Neural progenitor cell (in vitro differentiated cells): ENCODE data around the gene MORC4. TPM values are rescaled to one million over a fixed set of nuclear protein-coding genes. Genes with fewer than 3 reads are reported as not detected.

Experiments
- DNase-seq: peaks from one replicate; pipeline ENCODE4 v3.0.0-alpha.2; 2016; ENCODE audit warnings: low spot score
- H2AFZ ChIP-seq: fragments of 200-600 bp; sonication (generic); replicated peaks from 2 replicates; pipeline ENCODE4 v1.6.1; 2016; ENCODE audit warnings: antibody characterized with exemption
- H3F3A ChIP-seq: fragments of 200-600 bp; sonication (generic); 2 replicates; pipeline ENCODE4 v1.6.1; 2016; ENCODE audit warnings: antibody characterized with exemption, low read depth
- H3K27ac ChIP-seq: fragments of 200-600 bp; sonication (generic); 2 replicates; pipeline ENCODE4 v1.5.1; 2016; ENCODE audit warnings: mild to moderate bottlenecking
- H3K27me3 ChIP-seq: fragments of 200-600 bp; sonication (generic); 2 replicates; pipeline ENCODE4 v1.6.1; 2016; ENCODE audit warnings: mild to moderate bottlenecking, moderate library complexity
- H3K36me3 ChIP-seq: fragments of 200-600 bp; sonication (generic); 2 replicates; pipeline ENCODE4 v1.5.1; 2016
- H3K4me1 ChIP-seq: fragments of 200-600 bp; sonication (generic); 2 replicates; pipeline ENCODE4 v1.6.1; 2016; ENCODE audit warnings: mixed run types
- H3K4me2 ChIP-seq: fragments of 200-600 bp; sonication (generic); 2 replicates; pipeline ENCODE4 v1.6.1; 2016
- H3K4me3 ChIP-seq: fragments of 200-600 bp; sonication (generic); 2 replicates; pipeline ENCODE4 v1.5.1; 2016
- H3K79me2 ChIP-seq: fragments of 200-600 bp; sonication (generic); 2 replicates; pipeline ENCODE4 v1.6.1; 2016; ENCODE audit warnings: low read depth
- H3K9ac ChIP-seq: fragments of 200-600 bp; sonication (generic); 2 replicates; pipeline ENCODE4 v1.6.1; 2016
- H3K9me3 ChIP-seq: fragments of 200-600 bp; sonication (generic); 2 replicates; pipeline ENCODE4 v1.5.1; 2016; ENCODE audit warnings: low read depth
- H4K20me1 ChIP-seq: fragments of 200-600 bp; sonication (generic); 2 replicates; pipeline ENCODE4 v1.6.1; 2016; ENCODE audit warnings: low read depth
- H3K27ac Mint-ChIP-seq: 3 replicates; pipeline ENCODE4 v1.8.0; 2021; ENCODE audit warnings: mixed read lengths
- H3K27me3 Mint-ChIP-seq: 2 replicates; pipeline ENCODE4 v1.8.0; 2022; ENCODE audit warnings: low read depth, mild to moderate bottlenecking, inconsistent platforms, moderate library complexity, mixed read lengths; ENCODE audit not compliant: insufficient read depth
- H3K36me3 Mint-ChIP-seq: 3 replicates; pipeline ENCODE4 v1.8.0; 2021; ENCODE audit warnings: mixed read lengths
- H3K4me1 Mint-ChIP-seq: 3 replicates; pipeline ENCODE4 v1.8.0; 2021; ENCODE audit warnings: mixed read lengths
- H3K4me3 Mint-ChIP-seq: 3 replicates; pipeline ENCODE4 v1.8.0; 2021; ENCODE audit warnings: mild to moderate bottlenecking, moderate library complexity, mixed read lengths
- H3K9me3 Mint-ChIP-seq: 3 replicates; pipeline ENCODE4 v1.8.0; 2020; ENCODE audit warnings: mixed read lengths
- EZH2 ChIP-seq: fragments of 200-600 bp; sonication (generic); IDR thresholded peaks from 2 replicates; pipeline ENCODE4 v1.6.1; 2017; ENCODE audit warnings: antibody characterized with exemption, mild to moderate bottlenecking, moderate library complexity
- EZH2phosphoT487 ChIP-seq: fragments of 200-600 bp; sonication (generic); IDR thresholded peaks from 2 replicates; pipeline ENCODE4 v1.6.1; 2017; ENCODE audit warnings: antibody characterized with exemption
- total RNA-seq: library from RNA; depleted of rRNA; stranded (reverse); fragments of >200 nt; gene quantifications from 2 replicates; pipeline ENCODE4 v1.2.3, GENCODE V29; 2015; ENCODE audit warnings: low replicate concordance
- TF ChIP-seq, protein P1 (sequence below): fragments of 200-600 bp; sonication (generic); IDR thresholded peaks from 2 replicates; pipeline ENCODE4 v1.5.1; 2017; ENCODE audit warnings: antibody characterized with exemption, mild to moderate bottlenecking

The MORC4 gene
- total RNA-seq, 1 donor from 2014 or later: 7.6 TPM

DNA sequence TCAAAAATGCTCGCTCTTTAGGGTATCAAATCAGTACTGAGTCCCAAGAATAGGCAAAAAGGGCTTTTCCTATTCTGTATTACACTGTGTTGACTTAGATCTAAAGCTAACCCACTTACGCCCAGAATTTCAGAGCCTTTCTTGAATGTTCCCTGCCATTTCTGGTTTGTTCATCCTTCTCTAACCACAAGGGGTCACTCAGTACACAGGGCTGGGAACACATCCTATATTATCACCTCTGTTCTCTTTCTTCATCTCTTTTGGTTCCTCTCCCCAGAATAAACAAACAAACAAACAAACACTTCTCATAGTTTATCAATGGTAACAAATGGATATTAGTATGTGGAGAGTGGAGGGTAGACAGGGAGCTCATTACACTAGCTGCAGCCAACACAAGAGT, 25.5 kb upstream of the MORC4 start:
- Mint-ChIP-seq H3K4me3 (no peak overlapping the region), H3K36me3 (no peaks in the 10 kb centered on the region), H3K27ac (no peak overlapping the region), H3K9me3 (no peaks in the 10 kb centered on the region), H3K4me1 (no peaks in the 10 kb centered on the region), H3K27me3 (no peaks in the 10 kb centered on the region)
- H3K27me3 ChIP-seq: no peaks in the 10 kb centered on the region
- H3K79me2 ChIP-seq: no peaks in the 10 kb centered on the region
- no peaks in the 10 kb centered on the region for H3K4me1 ChIP-seq
- no peaks in the 10 kb centered on the region for H4K20me1 ChIP-seq
- no peaks in the 10 kb centered on the region for H3F3A ChIP-seq
- H3K4me3 ChIP-seq: no peak overlapping the region
- peak; percentile 50 for DNase-seq
- H3K4me2 ChIP-seq: no peak overlapping the region
- H2AFZ ChIP-seq: no peak overlapping the region
- no peaks in the 10 kb centered on the region for H3K9me3 ChIP-seq
- H3K36me3 ChIP-seq: no peaks in the 10 kb centered on the region
- TF ChIP-seq, protein P1, sequence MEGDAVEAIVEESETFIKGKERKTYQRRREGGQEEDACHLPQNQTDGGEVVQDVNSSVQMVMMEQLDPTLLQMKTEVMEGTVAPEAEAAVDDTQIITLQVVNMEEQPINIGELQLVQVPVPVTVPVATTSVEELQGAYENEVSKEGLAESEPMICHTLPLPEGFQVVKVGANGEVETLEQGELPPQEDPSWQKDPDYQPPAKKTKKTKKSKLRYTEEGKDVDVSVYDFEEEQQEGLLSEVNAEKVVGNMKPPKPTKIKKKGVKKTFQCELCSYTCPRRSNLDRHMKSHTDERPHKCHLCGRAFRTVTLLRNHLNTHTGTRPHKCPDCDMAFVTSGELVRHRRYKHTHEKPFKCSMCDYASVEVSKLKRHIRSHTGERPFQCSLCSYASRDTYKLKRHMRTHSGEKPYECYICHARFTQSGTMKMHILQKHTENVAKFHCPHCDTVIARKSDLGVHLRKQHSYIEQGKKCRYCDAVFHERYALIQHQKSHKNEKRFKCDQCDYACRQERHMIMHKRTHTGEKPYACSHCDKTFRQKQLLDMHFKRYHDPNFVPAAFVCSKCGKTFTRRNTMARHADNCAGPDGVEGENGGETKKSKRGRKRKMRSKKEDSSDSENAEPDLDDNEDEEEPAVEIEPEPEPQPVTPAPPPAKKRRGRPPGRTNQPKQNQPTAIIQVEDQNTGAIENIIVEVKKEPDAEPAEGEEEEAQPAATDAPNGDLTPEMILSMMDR: peak; percentile 66
- TF ChIP-seq EZH2: no peak
- H3K27ac ChIP-seq: no peak overlapping the region
- H3K9ac ChIP-seq: no peak overlapping the region

DNA sequence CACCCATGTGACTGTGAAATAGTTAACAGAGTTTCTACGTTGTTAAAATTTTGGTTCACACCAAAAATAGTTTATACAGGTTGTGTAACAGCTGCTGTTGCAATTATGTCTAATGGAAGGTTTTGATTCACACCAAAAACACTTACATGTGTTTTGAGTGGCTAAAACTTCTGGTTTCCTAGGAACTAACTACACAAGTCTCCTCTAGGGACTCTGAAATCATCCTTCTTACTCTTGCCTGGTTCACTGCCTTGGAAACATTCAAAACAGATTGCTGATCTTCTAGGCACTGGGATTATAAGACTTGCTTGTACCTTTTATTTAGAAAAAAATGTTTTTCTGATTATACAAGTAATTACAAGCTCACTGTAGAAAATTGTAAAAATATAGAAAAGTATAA, 14.9 kb upstream of the MORC4 start:
- TF ChIP-seq, protein P1: no peak
- TF ChIP-seq EZH2 (no peak), EZH2phosphoT487 (no peak)
- no peak for DNase-seq
- Histone ChIP-seq H3K9me3 (no peaks in the 10 kb centered on the region), H3K27me3 (no peaks in the 10 kb centered on the region), H3K4me3 (no peak overlapping the region), H3K36me3 (no peaks in the 10 kb centered on the region), H4K20me1 (no peaks in the 10 kb centered on the region), H3K79me2 (no peaks in the 10 kb centered on the region), H3F3A (no peaks in the 10 kb centered on the region), H3K4me1 (no peaks in the 10 kb centered on the region), H3K9ac (no peak overlapping the region), H3K27ac (no peak overlapping the region), H2AFZ (no peak overlapping the region), H3K4me2 (no peak overlapping the region)
- Mint-ChIP-seq H3K27me3 (peaks cover 2% of the 10 kb centered on the region), H3K4me3 (no peak overlapping the region), H3K27ac (no peak overlapping the region), H3K9me3 (no peaks in the 10 kb centered on the region), H3K4me1 (no peaks in the 10 kb centered on the region), H3K36me3 (no peaks in the 10 kb centered on the region)

GRCh38 chrX:107008034-107008433, 8.0 kb upstream of the MORC4 start:
- Mint-ChIP-seq H3K9me3 (no peaks in the 10 kb centered on the region), H3K36me3 (no peaks in the 10 kb centered on the region), H3K27me3 (no peaks in the 10 kb centered on the region), H3K27ac (no peak overlapping the region), H3K4me3 (no peak overlapping the region), H3K4me1 (no peaks in the 10 kb centered on the region)
- DNase-seq: no peak
- no peaks in the 10 kb centered on the region for H3K79me2 ChIP-seq
- no peaks in the 10 kb centered on the region for H3K36me3 ChIP-seq
- no peaks in the 10 kb centered on the region for H4K20me1 ChIP-seq
- no peak overlapping the region for H3K4me3 ChIP-seq
- no peaks in the 10 kb centered on the region for H3F3A ChIP-seq
- no peak overlapping the region for H3K9ac ChIP-seq
- H3K27me3 ChIP-seq: no peaks in the 10 kb centered on the region
- H3K4me2 ChIP-seq: no peak overlapping the region
- H3K4me1 ChIP-seq: no peaks in the 10 kb centered on the region
- TF ChIP-seq EZH2 (no peak), EZH2phosphoT487 (no peak)
- TF ChIP-seq, protein P1: no peak
- H2AFZ ChIP-seq: no peak overlapping the region
- no peak overlapping the region for H3K27ac ChIP-seq
- no peaks in the 10 kb centered on the region for H3K9me3 ChIP-seq
